ENCODE measurements around the gene CCDC149. TPM values are rescaled to one million over a fixed set of nuclear protein-coding genes. Genes with fewer than 3 reads are reported as not detected.
A peak's percentile ranks its signal among the peaks of the same experiment; 100 is the strongest.

CCDC149 gene
- total RNA-seq, 4 donors from 2014 or later, result 6.5 to 17.4 (median 12.3) TPM

GRCh38 chr4:24824720-24825119 is 88.1 kb downstream of the CCDC149 start:
- 57% methylated on average over 7 of the region's 7 CpGs for WGBS
- Histone ChIP-seq H3K27me3 (no peaks in the 10 kb centered on the region), H3K27ac (no peak overlapping the region), H3K4me1 (peaks cover 21% of the 10 kb centered on the region), H3K4me3 (no peak overlapping the region), H3K9me3 (no peaks in the 10 kb centered on the region), H3K36me3 (peaks cover 12% of the 10 kb centered on the region)
- DNase-seq (ENCODE audit: low spot score in 2 of 2), result peak in 1 of 2 donors; percentile 47
- TF ChIP-seq POLR2A (IDR thresholded peaks at IDR 0.05) (no peak), POLR2AphosphoS5 (IDR thresholded peaks at IDR 0.05) (peak in 1 of 3 donors; percentile 25)

- H3K4me3 ChIP-seq, result no peak overlapping the region
- H3K4me1 ChIP-seq, result peaks cover 17% of the 10 kb centered on the region
- no peak overlapping the region for H3K27ac ChIP-seq
- H3K9me3 ChIP-seq, result no peaks in the 10 kb centered on the region
- peak in 1 of 2 donors; percentile 2 for DNase-seq (ENCODE audit: low spot score in 2 of 2)
- no peak for TF ChIP-seq EP300 (IDR thresholded peaks at IDR 0.05)
- no peak for TF ChIP-seq POLR2A (IDR thresholded peaks at IDR 0.05)
- TF ChIP-seq CTCF (IDR thresholded peaks at IDR 0.05), result no peak
- TF ChIP-seq POLR2AphosphoS5 (IDR thresholded peaks at IDR 0.05), result no peak
- H3K27me3 ChIP-seq, result no peaks in the 10 kb centered on the region
- peaks cover 32% of the 10 kb centered on the region for H3K36me3 ChIP-seq
Measured at GRCh38 chr4:24820541-24820940, 92.3 kb downstream of the CCDC149 start.

GRCh38 chr4:24816797-24817196 is 96.0 kb downstream of the CCDC149 start:
- Histone ChIP-seq H3K27ac (no peak overlapping the region), H3K4me1 (no peaks in the 10 kb centered on the region), H3K36me3 (peaks cover 32% of the 10 kb centered on the region), H3K4me3 (no peak overlapping the region), H3K9me3 (no peaks in the 10 kb centered on the region), H3K27me3 (no peaks in the 10 kb centered on the region)
- TF ChIP-seq CTCF (IDR thresholded peaks at IDR 0.05) (no peak), EP300 (IDR thresholded peaks at IDR 0.05) (no peak), POLR2AphosphoS5 (IDR thresholded peaks at IDR 0.05) (no peak), POLR2A (IDR thresholded peaks at IDR 0.05) (no peak)
- 93% methylated on average over 18 of the region's 18 CpGs for WGBS
- DNase-seq (ENCODE audit: low spot score in 2 of 2), result peak in 1 of 2 donors; percentile 69

- TF ChIP-seq CTCF (IDR thresholded peaks at IDR 0.05), result no peak
- no peak overlapping the region for H3K4me3 ChIP-seq
- no peaks in the 10 kb centered on the region for H3K27me3 ChIP-seq
- peaks cover 23% of the 10 kb centered on the region for H3K36me3 ChIP-seq
- no peaks in the 10 kb centered on the region for H3K4me1 ChIP-seq
- H3K9me3 ChIP-seq, result no peaks in the 10 kb centered on the region
- 97% methylated on average over 2 of the region's 2 CpGs for WGBS
- no peak overlapping the region for H3K27ac ChIP-seq
- DNase-seq (ENCODE audit: low spot score in 2 of 2), result no peak
Measured at GRCh38 chr4:24813732-24814131, 99.1 kb downstream of the CCDC149 start.

- Histone ChIP-seq H3K4me3 (no peak overlapping the region), H3K36me3 (peaks cover 24% of the 10 kb centered on the region), H3K27me3 (no peaks in the 10 kb centered on the region), H3K4me1 (no peaks in the 10 kb centered on the region), H3K27ac (no peak overlapping the region), H3K9me3 (no peaks in the 10 kb centered on the region)
- WGBS, result 93% methylated on average over 6 of the region's 6 CpGs
- no peak for DNase-seq (ENCODE audit: low spot score in 2 of 2)
- TF ChIP-seq POLR2A (IDR thresholded peaks at IDR 0.05) (no peak), POLR2AphosphoS5 (IDR thresholded peaks at IDR 0.05) (no peak), EP300 (IDR thresholded peaks at IDR 0.05) (no peak), CTCF (IDR thresholded peaks at IDR 0.05) (no peak)
Measured at GRCh38 chr4:24810871-24811631, 101.8 kb downstream of the CCDC149 start.
